ENCODE results near the gene SLC25A6. TPM values are rescaled to one million over a fixed set of nuclear protein-coding genes. Genes with fewer than 3 reads are reported as not detected.
A peak's percentile ranks its signal among the peaks of the same experiment; 100 is the strongest.

SLC25A6 gene
- total and polyA plus RNA-seq, 9 of the 15 experiments (the other 6 are each of a cell fraction or from before 2014, with no cell fraction given), result 24.6 to 330 (median 129) TPM

- intact Hi-C loops (cut with micrococcal nuclease) (no loop called here), in situ Hi-C loops (cut with MboI) (no loop called here)
- POLR2A ChIA-PET, result no interaction called here
- Histone ChIP-seq H3K79me2 (ENCODE audit: control insufficient read depth, insufficient read depth, low read length) (no peaks in the 10 kb centered on the region), H3K27ac (ENCODE audit: extremely low read depth, low read depth, low read length) (no peak overlapping the region), H2AFZ (ENCODE audit: low read depth, low read length) (no peak overlapping the region), H3K27me3 (ENCODE audit: control insufficient read depth in 2 of 2, insufficient read depth in 2 of 2, low read length in 2 of 2) (no peaks in the 10 kb centered on the region), H3K36me3 (ENCODE audit: control insufficient read depth, insufficient read depth, low read length) (peaks cover 17% of the 10 kb centered on the region; the same call in 2 of the 3 replicates), H3K4me1 (replicated peaks in 1 of 2; ENCODE audit: control insufficient read depth in 2 of 2, insufficient read depth in 2 of 2, low read length in 2 of 2) (peaks cover 0 to 9% of the 10 kb centered on the region in 2 experiments; a peak in 2 of 5 replicates), H3K9me3 (replicated peaks; ENCODE audit: control insufficient read depth, insufficient read depth, low read depth, low read length) (no peaks in the 10 kb centered on the region; the same call in 1 of the 2 replicates), H3K9me1 (ENCODE audit: control insufficient read depth, insufficient read depth, low read length) (no peaks in the 10 kb centered on the region), H3K4me3 (no peak overlapping the region), H4K20me1 (replicated peaks; ENCODE audit: control insufficient read depth, insufficient read depth, low read length) (no peaks in the 10 kb centered on the region), H3K4me2 (ENCODE audit: insufficient read depth, low read length) (no peak overlapping the region), H3K9ac (ENCODE audit: insufficient read depth in 1 of 2, low read depth in 2 of 2, low read length in 2 of 2) (peak overlapping the region in 1 of 2 experiments; percentile 76; a peak in 1 of 4 replicates)
- no peak for TF ChIP-seq BRD9 (IDR thresholded peaks at IDR 0.05; ENCODE audit: low read depth, partially characterized antibody)
- TF ChIP-seq PTBP1 (IDR thresholded peaks at IDR 0.05; ENCODE audit: low read depth, low read length), result peak; percentile 77; the same call in 1 of the 2 replicates
- peak; percentile 0; the same call in 1 of the 2 replicates for TF ChIP-seq CBFA2T3 (IDR thresholded peaks at IDR 0.05)
- no peak for TF ChIP-seq SMAD2 (IDR thresholded peaks at IDR 0.05; ENCODE audit: low read depth, low read length)
- TF ChIP-seq POLR2G (IDR thresholded peaks at IDR 0.05; ENCODE audit: low read depth, low read length), result peak; percentile 62
- TF ChIP-seq, protein P1, sequence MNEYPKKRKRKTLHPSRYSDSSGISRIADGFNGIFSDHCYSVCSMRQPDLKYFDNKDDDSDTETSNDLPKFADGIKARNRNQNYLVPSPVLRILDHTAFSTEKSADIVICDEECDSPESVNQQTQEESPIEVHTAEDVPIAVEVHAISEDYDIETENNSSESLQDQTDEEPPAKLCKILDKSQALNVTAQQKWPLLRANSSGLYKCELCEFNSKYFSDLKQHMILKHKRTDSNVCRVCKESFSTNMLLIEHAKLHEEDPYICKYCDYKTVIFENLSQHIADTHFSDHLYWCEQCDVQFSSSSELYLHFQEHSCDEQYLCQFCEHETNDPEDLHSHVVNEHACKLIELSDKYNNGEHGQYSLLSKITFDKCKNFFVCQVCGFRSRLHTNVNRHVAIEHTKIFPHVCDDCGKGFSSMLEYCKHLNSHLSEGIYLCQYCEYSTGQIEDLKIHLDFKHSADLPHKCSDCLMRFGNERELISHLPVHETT (CRISPR knock-in tag; conservative IDR thresholded peaks at IDR 0.05 in 1 of 2, IDR thresholded peaks at IDR 0.05 in 1 of 2), result no peak
- FAIRE-seq (no peak), DNase-seq (ENCODE audit: extremely low read depth in 1 of 4, low spot score in 3 of 4) (peak in 1 of 4 experiments; percentile 12), ATAC-seq (peak; percentile 45)
- CTCF ChIA-PET (ENCODE audit: low intra/inter-chr PET ratio), result no interaction called here
- BruUV-seq (replicated peaks), result no TSS peak
- WGBS (ENCODE audit: insufficient coverage, low coverage, missing lambda C conversion rate), result 44% methylated on average over 5 of the region's 14 CpGs
Measured at GRCh38 chrX:1420371-1420770, 28.5 kb upstream of the SLC25A6 start.

Data from K562 (cell line).